CD4-positive, alpha-beta T cell (primary cell): ENCODE measurements around the gene SGIP1. TPM values are rescaled to one million over a fixed set of nuclear protein-coding genes. Genes with fewer than 3 reads are reported as not detected.

ENCODE experiments used
- ATAC-seq: fragments of 200-7000 bp; cut with Tn5 transposase; one replicate; pipeline ENCODE4 v1.10.0; 2022; ENCODE audit warnings: mild to moderate bottlenecking; ENCODE audit not compliant: poor library complexity
- CTCF ChIA-PET: fragments of 350-600 bp; sonication (Branson Sonifier 250); formaldehyde crosslinking; loops from one replicate; lab custom pipeline; 2021; ENCODE audit warnings: antibody characterized with exemption, inconsistent platforms; lab: Charles Lee
- POLR2A ChIA-PET: fragments of 350-600 bp; sonication (Branson Sonifier 250); formaldehyde crosslinking; loops from one replicate; lab custom pipeline; 2021; ENCODE audit warnings: antibody characterized with exemption, inconsistent platforms; lab: Charles Lee
- DNase-seq, 14 experiments: peaks; one replicate each; pipeline ENCODE4 v3.0.0-alpha.2; 2013 to 2020; ENCODE audit warnings: mixed read lengths in 2 of 14
- H3K27ac ChIP-seq, 2 donors: one replicate each; pipeline versions ENCODE4 v1.5.1 to v1.7.0; 2013; ENCODE audit warnings: low read length in 2 of 2, low read depth in 1 of 2, mild to moderate bottlenecking in 1 of 2
- H3K27me3 ChIP-seq, 2 experiments: 1 replicate in 1 of 2; 2 replicates in 1 of 2; pipeline versions ENCODE4 v1.6.1 to v1.7.0; 2013; ENCODE audit warnings: low read length in 2 of 2, control low read depth in 1 of 2, mild to moderate bottlenecking in 1 of 2, moderate library complexity in 1 of 2; ENCODE audit not compliant: insufficient read depth in 2 of 2, control insufficient read depth in 1 of 2
- H3K36me3 ChIP-seq: one replicate; pipeline ENCODE4 v1.6.1; 2013; ENCODE audit warnings: low read length, control low read depth; ENCODE audit not compliant: insufficient read depth
- H3K4me1 ChIP-seq: one replicate; pipeline ENCODE4 v1.6.1; 2013; ENCODE audit warnings: low read length, control low read depth; ENCODE audit not compliant: insufficient read depth
- H3K4me3 ChIP-seq: one replicate; pipeline ENCODE4 v1.5.1; 2013; ENCODE audit warnings: mild to moderate bottlenecking, low read length, moderate library complexity
- H3K9me3 ChIP-seq, 2 experiments: 1 replicate in 1 of 2; 2 replicates in 1 of 2; pipeline versions ENCODE4 v1.6.1 to v1.7.0; 2013; ENCODE audit warnings: low read length in 2 of 2, mild to moderate bottlenecking in 2 of 2, control low read depth in 1 of 2, moderate library complexity in 1 of 2; ENCODE audit not compliant: control insufficient read depth in 1 of 2, insufficient read depth in 1 of 2
- H3K27ac Mint-ChIP-seq: one replicate; pipeline ENCODE4 v1.8.0; 2020; ENCODE audit warnings: mixed read lengths
- H3K27me3 Mint-ChIP-seq: one replicate; pipeline ENCODE4 v1.8.0; 2021; ENCODE audit warnings: mixed read lengths
- H3K36me3 Mint-ChIP-seq: one replicate; pipeline ENCODE4 v1.8.0; 2021; ENCODE audit warnings: low read depth, mixed read lengths
- H3K4me1 Mint-ChIP-seq: one replicate; pipeline ENCODE4 v1.8.0; 2021; ENCODE audit warnings: low read depth, mixed read lengths
- H3K4me3 Mint-ChIP-seq: one replicate; pipeline ENCODE4 v1.8.0; 2020; ENCODE audit warnings: mild to moderate bottlenecking, mixed read lengths
- H3K9me3 Mint-ChIP-seq: one replicate; pipeline ENCODE4 v1.8.0; 2020; ENCODE audit warnings: mixed read lengths
- intact Hi-C, 2 experiments: fragments of 100-400 bp; cut with DNase I in 1 of 2; cut with micrococcal nuclease in 1 of 2; formaldehyde crosslinking; loops; one replicate each; pipeline versions ENCODE4 v1.15.1 to v1.9.0; 2023 to 2025; cut with DNase I, micrococcal nuclease
- total RNA-seq, 174 experiments: library from RNA in 2 of 174; stranded (reverse) in 2 of 174; gene quantifications; one replicate each; pipeline ENCODE4 v1.2.3 and lab custom pipeline; 2021 to 2026
- TF ChIP-seq, protein P1 (sequence below): fragments of 200-600 bp; IDR thresholded peaks from one replicate; pipeline ENCODE4 v1.8.0; 2022; ENCODE audit warnings: antibody characterized with exemption, mild to moderate bottlenecking

SGIP1 gene
- total RNA-seq, 2 experiments from 2014 or later = 0.84 TPM; not detected in 1

GRCh38 chr1:66556161-66556611 is 22.2 kb downstream of the SGIP1 start:
- Histone ChIP-seq H3K4me3 (no peak overlapping the region), H3K36me3 (no peaks in the 10 kb centered on the region), H3K9me3 (no peaks in the 10 kb centered on the region), H3K27ac (no peak overlapping the region), H3K4me1 (no peaks in the 10 kb centered on the region), H3K27me3 (peaks cover 2 to 6% of the 10 kb centered on the region in 2 experiments)
- no peaks in the 10 kb centered on the region for H3K4me1 Mint-ChIP-seq
- TF ChIP-seq, protein P1, sequence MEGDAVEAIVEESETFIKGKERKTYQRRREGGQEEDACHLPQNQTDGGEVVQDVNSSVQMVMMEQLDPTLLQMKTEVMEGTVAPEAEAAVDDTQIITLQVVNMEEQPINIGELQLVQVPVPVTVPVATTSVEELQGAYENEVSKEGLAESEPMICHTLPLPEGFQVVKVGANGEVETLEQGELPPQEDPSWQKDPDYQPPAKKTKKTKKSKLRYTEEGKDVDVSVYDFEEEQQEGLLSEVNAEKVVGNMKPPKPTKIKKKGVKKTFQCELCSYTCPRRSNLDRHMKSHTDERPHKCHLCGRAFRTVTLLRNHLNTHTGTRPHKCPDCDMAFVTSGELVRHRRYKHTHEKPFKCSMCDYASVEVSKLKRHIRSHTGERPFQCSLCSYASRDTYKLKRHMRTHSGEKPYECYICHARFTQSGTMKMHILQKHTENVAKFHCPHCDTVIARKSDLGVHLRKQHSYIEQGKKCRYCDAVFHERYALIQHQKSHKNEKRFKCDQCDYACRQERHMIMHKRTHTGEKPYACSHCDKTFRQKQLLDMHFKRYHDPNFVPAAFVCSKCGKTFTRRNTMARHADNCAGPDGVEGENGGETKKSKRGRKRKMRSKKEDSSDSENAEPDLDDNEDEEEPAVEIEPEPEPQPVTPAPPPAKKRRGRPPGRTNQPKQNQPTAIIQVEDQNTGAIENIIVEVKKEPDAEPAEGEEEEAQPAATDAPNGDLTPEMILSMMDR = no peak
- H3K27ac Mint-ChIP-seq = no peak overlapping the region
- CTCF ChIA-PET = no interaction called here
- no peak overlapping the region for H3K4me3 Mint-ChIP-seq
- no peaks in the 10 kb centered on the region for H3K36me3 Mint-ChIP-seq
- DNase-seq (no peak), ATAC-seq (no peak)
- H3K9me3 Mint-ChIP-seq = no peaks in the 10 kb centered on the region
- H3K27me3 Mint-ChIP-seq = peaks cover 3% of the 10 kb centered on the region
- POLR2A ChIA-PET = no interaction called here
- intact Hi-C loops = no loop called here

- intact Hi-C loops = no loop called here
- ChIA-PET POLR2A (no interaction called here), CTCF (no interaction called here)
- Histone ChIP-seq H3K4me3 (no peak overlapping the region), H3K9me3 (no peaks in the 10 kb centered on the region), H3K4me1 (no peaks in the 10 kb centered on the region), H3K36me3 (no peaks in the 10 kb centered on the region), H3K27ac (no peak overlapping the region), H3K27me3 (peaks cover 2 to 6% of the 10 kb centered on the region in 2 experiments)
- TF ChIP-seq, protein P1 = no peak
- Mint-ChIP-seq H3K36me3 (no peaks in the 10 kb centered on the region), H3K4me1 (no peaks in the 10 kb centered on the region), H3K27ac (no peak overlapping the region), H3K27me3 (peaks cover 3% of the 10 kb centered on the region), H3K4me3 (no peak overlapping the region), H3K9me3 (no peaks in the 10 kb centered on the region)
- DNase-seq = no peak
- ATAC-seq = no peak
Measured at GRCh38 chr1:66557157-66557556, 23.2 kb downstream of the SGIP1 start.

- no peaks in the 10 kb centered on the region for H3K27me3 Mint-ChIP-seq
Measured at GRCh38 chr1:66559517-66559916, 25.6 kb downstream of the SGIP1 start.

More at GRCh38 chr1:66559517-66559916, 25.6 kb downstream of the SGIP1 start:
- no peak for DNase-seq
- peaks cover 0 to 2% of the 10 kb centered on the region in 2 experiments for H3K27me3 ChIP-seq
- CTCF ChIA-PET = no interaction called here
- H3K4me1 ChIP-seq = no peaks in the 10 kb centered on the region
- POLR2A ChIA-PET = no interaction called here
- H3K27ac Mint-ChIP-seq = no peak overlapping the region
- H3K4me3 ChIP-seq = no peak overlapping the region
- no peaks in the 10 kb centered on the region for H3K36me3 Mint-ChIP-seq
- no peak for ATAC-seq
- no peak overlapping the region for H3K4me3 Mint-ChIP-seq
- no peak overlapping the region for H3K27ac ChIP-seq
- H3K9me3 ChIP-seq = no peaks in the 10 kb centered on the region
- intact Hi-C loops = no loop called here
- no peaks in the 10 kb centered on the region for H3K9me3 Mint-ChIP-seq
- no peaks in the 10 kb centered on the region for H3K4me1 Mint-ChIP-seq
- no peaks in the 10 kb centered on the region for H3K36me3 ChIP-seq
- TF ChIP-seq, protein P1 = no peak
